ENCODE data around the gene ALK.

Gene ALK

GRCh38 chr2:29691391-29691950 is 229.9 kb downstream of the ALK start:
- Histone ChIP-seq H3K9me3 (ENCODE audit: insufficient read depth, low read length) (no peaks in the 10 kb centered on the region), H3K27me3 (ENCODE audit: insufficient read depth, insufficient read length) (no peaks in the 10 kb centered on the region), H3K9ac (ENCODE audit: insufficient read length, low read depth) (no peak overlapping the region), H3K4me3 (ENCODE audit: insufficient read length, low read depth) (no peak overlapping the region), H3K36me3 (ENCODE audit: insufficient read depth, insufficient read length, low read length) (no peaks in the 10 kb centered on the region), H3K4me1 (ENCODE audit: insufficient read depth, insufficient read length) (no peaks in the 10 kb centered on the region)
- TF ChIP-seq ZNF274 (IDR thresholded peaks at IDR 0.05; ENCODE audit: low read depth, low read length): no peak
- no peak for TF ChIP-seq SUZ12 (IDR thresholded peaks at IDR 0.05; ENCODE audit: extremely low read depth, insufficient read depth, insufficient read length)
- TF ChIP-seq YY1 (IDR thresholded peaks at IDR 0.05; ENCODE audit: insufficient read depth, insufficient read length): no peak
- no peak for DNase-seq (ENCODE audit: low read depth, low spot score)

GRCh38 chr2:29689666-29690065 is 231.7 kb downstream of the ALK start:
- TF ChIP-seq SUZ12 (IDR thresholded peaks at IDR 0.05; ENCODE audit: extremely low read depth, insufficient read depth, insufficient read length): no peak
- TF ChIP-seq ZNF274 (IDR thresholded peaks at IDR 0.05; ENCODE audit: low read depth, low read length): no peak
- no peak for TF ChIP-seq YY1 (IDR thresholded peaks at IDR 0.05; ENCODE audit: insufficient read depth, insufficient read length)
- no peaks in the 10 kb centered on the region for H3K27me3 ChIP-seq (ENCODE audit: insufficient read depth, insufficient read length)

GRCh38 chr2:29688429-29688828 is 233.0 kb downstream of the ALK start:
- Histone ChIP-seq H3K9me3 (ENCODE audit: insufficient read depth, low read length) (no peaks in the 10 kb centered on the region), H3K4me3 (ENCODE audit: insufficient read length, low read depth) (no peak overlapping the region), H3K4me1 (ENCODE audit: insufficient read depth, insufficient read length) (no peaks in the 10 kb centered on the region), H3K27me3 (ENCODE audit: insufficient read depth, insufficient read length) (no peaks in the 10 kb centered on the region), H3K9ac (ENCODE audit: insufficient read length, low read depth) (no peak overlapping the region), H3K36me3 (ENCODE audit: insufficient read depth, insufficient read length, low read length) (no peaks in the 10 kb centered on the region)
- no peak for TF ChIP-seq SUZ12 (IDR thresholded peaks at IDR 0.05; ENCODE audit: extremely low read depth, insufficient read depth, insufficient read length)
- no peak for TF ChIP-seq YY1 (IDR thresholded peaks at IDR 0.05; ENCODE audit: insufficient read depth, insufficient read length)
- no peak for TF ChIP-seq ZNF274 (IDR thresholded peaks at IDR 0.05; ENCODE audit: low read depth, low read length)
- DNase-seq (ENCODE audit: low read depth, low spot score): no peak

More at GRCh38 chr2:29689666-29690065, 231.7 kb downstream of the ALK start:
- no peak for DNase-seq (ENCODE audit: low read depth, low spot score)
- Histone ChIP-seq H3K9ac (ENCODE audit: insufficient read length, low read depth) (no peak overlapping the region), H3K36me3 (ENCODE audit: insufficient read depth, insufficient read length, low read length) (no peaks in the 10 kb centered on the region), H3K9me3 (ENCODE audit: insufficient read depth, low read length) (no peaks in the 10 kb centered on the region), H3K4me3 (ENCODE audit: insufficient read length, low read depth) (no peak overlapping the region), H3K4me1 (ENCODE audit: insufficient read depth, insufficient read length) (no peaks in the 10 kb centered on the region)

- no peaks in the 10 kb centered on the region for H3K4me1 ChIP-seq (ENCODE audit: insufficient read depth, insufficient read length)
- no peaks in the 10 kb centered on the region for H3K27me3 ChIP-seq (ENCODE audit: insufficient read depth, insufficient read length)
- no peaks in the 10 kb centered on the region for H3K9me3 ChIP-seq (ENCODE audit: insufficient read depth, low read length)
- no peaks in the 10 kb centered on the region for H3K36me3 ChIP-seq (ENCODE audit: insufficient read depth, insufficient read length, low read length)
- H3K9ac ChIP-seq (ENCODE audit: insufficient read length, low read depth): no peak overlapping the region
- TF ChIP-seq YY1 (IDR thresholded peaks at IDR 0.05; ENCODE audit: insufficient read depth, insufficient read length): no peak
- DNase-seq (ENCODE audit: low read depth, low spot score): no peak
- no peak overlapping the region for H3K4me3 ChIP-seq (ENCODE audit: insufficient read length, low read depth)
Observed at GRCh38 chr2:29687121-29687520, 234.3 kb downstream of the ALK start.

- TF ChIP-seq ZNF274 (IDR thresholded peaks at IDR 0.05; ENCODE audit: low read depth, low read length) (no peak), SUZ12 (IDR thresholded peaks at IDR 0.05; ENCODE audit: extremely low read depth, insufficient read depth, insufficient read length) (no peak), YY1 (IDR thresholded peaks at IDR 0.05; ENCODE audit: insufficient read depth, insufficient read length) (no peak)
- Histone ChIP-seq H3K4me1 (ENCODE audit: insufficient read depth, insufficient read length) (no peaks in the 10 kb centered on the region), H3K27me3 (ENCODE audit: insufficient read depth, insufficient read length) (no peaks in the 10 kb centered on the region), H3K9me3 (ENCODE audit: insufficient read depth, low read length) (no peaks in the 10 kb centered on the region), H3K9ac (ENCODE audit: insufficient read length, low read depth) (no peak overlapping the region), H3K36me3 (ENCODE audit: insufficient read depth, insufficient read length, low read length) (no peaks in the 10 kb centered on the region), H3K4me3 (ENCODE audit: insufficient read length, low read depth) (no peak overlapping the region)
- DNase-seq (ENCODE audit: low read depth, low spot score): no peak
Observed at GRCh38 chr2:29676886-29677453, 244.4 kb downstream of the ALK start.

- TF ChIP-seq ZNF274 (IDR thresholded peaks at IDR 0.05; ENCODE audit: low read depth, low read length) (no peak), SUZ12 (IDR thresholded peaks at IDR 0.05; ENCODE audit: extremely low read depth, insufficient read depth, insufficient read length) (no peak), YY1 (IDR thresholded peaks at IDR 0.05; ENCODE audit: insufficient read depth, insufficient read length) (no peak)
- no peaks in the 10 kb centered on the region for H3K9me3 ChIP-seq (ENCODE audit: insufficient read depth, low read length)
- H3K4me3 ChIP-seq (ENCODE audit: insufficient read length, low read depth): no peak overlapping the region
- no peaks in the 10 kb centered on the region for H3K4me1 ChIP-seq (ENCODE audit: insufficient read depth, insufficient read length)
- H3K36me3 ChIP-seq (ENCODE audit: insufficient read depth, insufficient read length, low read length): no peaks in the 10 kb centered on the region
- DNase-seq (ENCODE audit: low read depth, low spot score): no peak
- H3K27me3 ChIP-seq (ENCODE audit: insufficient read depth, insufficient read length): no peaks in the 10 kb centered on the region
- H3K9ac ChIP-seq (ENCODE audit: insufficient read length, low read depth): no peak overlapping the region
Observed at GRCh38 chr2:29664578-29664977, 256.8 kb downstream of the ALK start.

- H3K9ac ChIP-seq (ENCODE audit: insufficient read length, low read depth): no peak overlapping the region
- H3K36me3 ChIP-seq (ENCODE audit: insufficient read depth, insufficient read length, low read length): no peaks in the 10 kb centered on the region
- H3K4me1 ChIP-seq (ENCODE audit: insufficient read depth, insufficient read length): no peaks in the 10 kb centered on the region
- no peak for DNase-seq (ENCODE audit: low read depth, low spot score)
- TF ChIP-seq SUZ12 (IDR thresholded peaks at IDR 0.05; ENCODE audit: extremely low read depth, insufficient read depth, insufficient read length) (no peak), YY1 (IDR thresholded peaks at IDR 0.05; ENCODE audit: insufficient read depth, insufficient read length) (no peak), ZNF274 (IDR thresholded peaks at IDR 0.05; ENCODE audit: low read depth, low read length) (no peak)
- H3K9me3 ChIP-seq (ENCODE audit: insufficient read depth, low read length): no peaks in the 10 kb centered on the region
- H3K27me3 ChIP-seq (ENCODE audit: insufficient read depth, insufficient read length): no peaks in the 10 kb centered on the region
- no peak overlapping the region for H3K4me3 ChIP-seq (ENCODE audit: insufficient read length, low read depth)
Observed at GRCh38 chr2:29663268-29663667, 258.1 kb downstream of the ALK start.

Data from NT2/D1 (cell line).